ENCODE data around the gene DACH2.

DACH2 gene

GRCh38 chrX:86148024-86148511, at the start of gene DACH2:
DACH2 (plus strand) TSS chrX:86148451.
- no peak within 1 kb of the TSS for H3K27ac ChIP-seq (ENCODE audit: low read depth, low read length)
- peaks cover 19 to 32% of the 10 kb centered on the region in 2 donors for H3K27me3 ChIP-seq (ENCODE audit: control insufficient read depth in 1 of 2, insufficient read depth in 2 of 2, low read length in 2 of 2)
- H3K36me3 ChIP-seq (ENCODE audit: insufficient read depth, low read length) = no peaks in the 10 kb centered on the region
- no peaks in the 10 kb centered on the region for H3K9me3 ChIP-seq (ENCODE audit: low read length)
- peak within 1 kb of the TSS; percentile 56 to 61 for H3K4me3 ChIP-seq (ENCODE audit: low read depth in 1 of 2, low read length in 2 of 2)
- peaks cover 6% of the 10 kb centered on the region for H3K4me1 ChIP-seq (ENCODE audit: insufficient read depth, low read length)
- H3K9ac ChIP-seq (ENCODE audit: low read length) = no peak within 1 kb of the TSS

GRCh38 chrX:86102341-86102740, 45.9 kb upstream of the DACH2 start:
- Histone ChIP-seq H3K4me3 (ENCODE audit: low read depth in 1 of 2, low read length in 2 of 2) (no peak overlapping the region), H3K9ac (ENCODE audit: low read length) (no peak overlapping the region), H3K4me1 (ENCODE audit: insufficient read depth, low read length) (no peaks in the 10 kb centered on the region), H3K27ac (ENCODE audit: low read depth, low read length) (no peak overlapping the region), H3K27me3 (ENCODE audit: control insufficient read depth in 1 of 2, insufficient read depth in 2 of 2, low read length in 2 of 2) (no peaks in the 10 kb centered on the region), H3K36me3 (ENCODE audit: insufficient read depth, low read length) (no peaks in the 10 kb centered on the region), H3K9me3 (ENCODE audit: low read length) (no peaks in the 10 kb centered on the region)

- Histone ChIP-seq H3K36me3 (ENCODE audit: insufficient read depth, low read length) (no peaks in the 10 kb centered on the region), H3K27me3 (ENCODE audit: control insufficient read depth in 1 of 2, insufficient read depth in 2 of 2, low read length in 2 of 2) (no peaks in the 10 kb centered on the region), H3K9ac (ENCODE audit: low read length) (no peak overlapping the region), H3K4me1 (ENCODE audit: insufficient read depth, low read length) (no peaks in the 10 kb centered on the region), H3K27ac (ENCODE audit: low read depth, low read length) (no peak overlapping the region), H3K4me3 (ENCODE audit: low read depth in 1 of 2, low read length in 2 of 2) (no peak overlapping the region), H3K9me3 (ENCODE audit: low read length) (no peaks in the 10 kb centered on the region)
Measured at GRCh38 chrX:86103061-86103460, 45.2 kb upstream of the DACH2 start.

- H3K9me3 ChIP-seq (ENCODE audit: low read length) = no peaks in the 10 kb centered on the region
- H3K9ac ChIP-seq (ENCODE audit: low read length) = no peak overlapping the region
- H3K4me1 ChIP-seq (ENCODE audit: insufficient read depth, low read length) = no peaks in the 10 kb centered on the region
- H3K4me3 ChIP-seq (ENCODE audit: low read depth in 1 of 2, low read length in 2 of 2) = no peak overlapping the region
- H3K36me3 ChIP-seq (ENCODE audit: insufficient read depth, low read length) = no peaks in the 10 kb centered on the region
- no peak overlapping the region for H3K27ac ChIP-seq (ENCODE audit: low read depth, low read length)
- H3K27me3 ChIP-seq (ENCODE audit: control insufficient read depth in 1 of 2, insufficient read depth in 2 of 2, low read length in 2 of 2) = no peaks in the 10 kb centered on the region
Measured at GRCh38 chrX:86104526-86104925, 43.7 kb upstream of the DACH2 start.

GRCh38 chrX:86121916-86122315, 26.3 kb upstream of the DACH2 start:
- H3K9me3 ChIP-seq (ENCODE audit: low read length) = no peaks in the 10 kb centered on the region
- no peaks in the 10 kb centered on the region for H3K36me3 ChIP-seq (ENCODE audit: insufficient read depth, low read length)
- no peak overlapping the region for H3K9ac ChIP-seq (ENCODE audit: low read length)
- H3K27me3 ChIP-seq (ENCODE audit: control insufficient read depth in 1 of 2, insufficient read depth in 2 of 2, low read length in 2 of 2) = no peaks in the 10 kb centered on the region
- H3K27ac ChIP-seq (ENCODE audit: low read depth, low read length) = no peak overlapping the region
- H3K4me1 ChIP-seq (ENCODE audit: insufficient read depth, low read length) = no peaks in the 10 kb centered on the region
- H3K4me3 ChIP-seq (ENCODE audit: low read depth in 1 of 2, low read length in 2 of 2) = no peak overlapping the region

- no peaks in the 10 kb centered on the region for H3K4me1 ChIP-seq (ENCODE audit: insufficient read depth, low read length)
- no peaks in the 10 kb centered on the region for H3K36me3 ChIP-seq (ENCODE audit: insufficient read depth, low read length)
- no peaks in the 10 kb centered on the region for H3K27me3 ChIP-seq (ENCODE audit: control insufficient read depth in 1 of 2, insufficient read depth in 2 of 2, low read length in 2 of 2)
- H3K4me3 ChIP-seq (ENCODE audit: low read depth in 1 of 2, low read length in 2 of 2) = no peak overlapping the region
- no peaks in the 10 kb centered on the region for H3K9me3 ChIP-seq (ENCODE audit: low read length)
- H3K9ac ChIP-seq (ENCODE audit: low read length) = no peak overlapping the region
- H3K27ac ChIP-seq (ENCODE audit: low read depth, low read length) = no peak overlapping the region
Measured at GRCh38 chrX:86133761-86134160, 14.5 kb upstream of the DACH2 start.

GRCh38 chrX:86137071-86137470, 11.2 kb upstream of the DACH2 start:
- Histone ChIP-seq H3K4me1 (ENCODE audit: insufficient read depth, low read length) (no peaks in the 10 kb centered on the region), H3K27me3 (ENCODE audit: control insufficient read depth in 1 of 2, insufficient read depth in 2 of 2, low read length in 2 of 2) (no peaks in the 10 kb centered on the region), H3K4me3 (ENCODE audit: low read depth in 1 of 2, low read length in 2 of 2) (no peak overlapping the region), H3K9me3 (ENCODE audit: low read length) (no peaks in the 10 kb centered on the region), H3K9ac (ENCODE audit: low read length) (no peak overlapping the region), H3K36me3 (ENCODE audit: insufficient read depth, low read length) (no peaks in the 10 kb centered on the region), H3K27ac (ENCODE audit: low read depth, low read length) (no peak overlapping the region)

- no peaks in the 10 kb centered on the region for H3K4me1 ChIP-seq (ENCODE audit: insufficient read depth, low read length)
- no peaks in the 10 kb centered on the region for H3K27me3 ChIP-seq (ENCODE audit: control insufficient read depth in 1 of 2, insufficient read depth in 2 of 2, low read length in 2 of 2)
- H3K9me3 ChIP-seq (ENCODE audit: low read length) = no peaks in the 10 kb centered on the region
- H3K4me3 ChIP-seq (ENCODE audit: low read depth in 1 of 2, low read length in 2 of 2) = no peak overlapping the region
- H3K9ac ChIP-seq (ENCODE audit: low read length) = no peak overlapping the region
- H3K36me3 ChIP-seq (ENCODE audit: insufficient read depth, low read length) = no peaks in the 10 kb centered on the region
- H3K27ac ChIP-seq (ENCODE audit: low read depth, low read length) = no peak overlapping the region
Measured at GRCh38 chrX:86141786-86142185, 6.5 kb upstream of the DACH2 start.

- H3K27me3 ChIP-seq (ENCODE audit: control insufficient read depth in 1 of 2, insufficient read depth in 2 of 2, low read length in 2 of 2) = peaks cover 19 to 27% of the 10 kb centered on the region in 2 donors
- no peak overlapping the region for H3K4me3 ChIP-seq (ENCODE audit: low read depth in 1 of 2, low read length in 2 of 2)
- no peaks in the 10 kb centered on the region for H3K9me3 ChIP-seq (ENCODE audit: low read length)
- no peaks in the 10 kb centered on the region for H3K36me3 ChIP-seq (ENCODE audit: insufficient read depth, low read length)
- peaks cover 6% of the 10 kb centered on the region for H3K4me1 ChIP-seq (ENCODE audit: insufficient read depth, low read length)
- H3K27ac ChIP-seq (ENCODE audit: low read depth, low read length) = no peak overlapping the region
- H3K9ac ChIP-seq (ENCODE audit: low read length) = no peak overlapping the region
Measured at GRCh38 chrX:86146102-86146501, 2.1 kb upstream of the DACH2 start.

- H3K27ac ChIP-seq (ENCODE audit: low read depth, low read length) = no peak overlapping the region
- H3K36me3 ChIP-seq (ENCODE audit: insufficient read depth, low read length) = no peaks in the 10 kb centered on the region
- peaks cover 19 to 32% of the 10 kb centered on the region in 2 donors for H3K27me3 ChIP-seq (ENCODE audit: control insufficient read depth in 1 of 2, insufficient read depth in 2 of 2, low read length in 2 of 2)
- H3K9me3 ChIP-seq (ENCODE audit: low read length) = no peaks in the 10 kb centered on the region
- no peak overlapping the region for H3K9ac ChIP-seq (ENCODE audit: low read length)
- peaks cover 6% of the 10 kb centered on the region for H3K4me1 ChIP-seq (ENCODE audit: insufficient read depth, low read length)
- peak overlapping the region; percentile 56 to 61 for H3K4me3 ChIP-seq (ENCODE audit: low read depth in 1 of 2, low read length in 2 of 2)
Measured at GRCh38 chrX:86148594-86148993, 343 bp downstream of the DACH2 start.

GRCh38 chrX:86149119-86149518, 868 bp downstream of the DACH2 start:
- Histone ChIP-seq H3K9me3 (ENCODE audit: low read length) (no peaks in the 10 kb centered on the region), H3K4me3 (ENCODE audit: low read depth in 1 of 2, low read length in 2 of 2) (peak overlapping the region in 1 of 2 donors; percentile 61), H3K27me3 (ENCODE audit: control insufficient read depth in 1 of 2, insufficient read depth in 2 of 2, low read length in 2 of 2) (peaks cover 19 to 32% of the 10 kb centered on the region in 2 donors), H3K4me1 (ENCODE audit: insufficient read depth, low read length) (peaks cover 6% of the 10 kb centered on the region), H3K9ac (ENCODE audit: low read length) (no peak overlapping the region), H3K36me3 (ENCODE audit: insufficient read depth, low read length) (no peaks in the 10 kb centered on the region), H3K27ac (ENCODE audit: low read depth, low read length) (no peak overlapping the region)

- Histone ChIP-seq H3K9me3 (ENCODE audit: low read length) (no peaks in the 10 kb centered on the region), H3K36me3 (ENCODE audit: insufficient read depth, low read length) (no peaks in the 10 kb centered on the region), H3K9ac (ENCODE audit: low read length) (no peak overlapping the region), H3K4me1 (ENCODE audit: insufficient read depth, low read length) (no peaks in the 10 kb centered on the region), H3K27ac (ENCODE audit: low read depth, low read length) (no peak overlapping the region), H3K27me3 (ENCODE audit: control insufficient read depth in 1 of 2, insufficient read depth in 2 of 2, low read length in 2 of 2) (peaks cover 11 to 17% of the 10 kb centered on the region in 2 donors), H3K4me3 (ENCODE audit: low read depth in 1 of 2, low read length in 2 of 2) (no peak overlapping the region)
Measured at GRCh38 chrX:86154553-86154952, 6.3 kb downstream of the DACH2 start.

Data from muscle layer of colon (tissue), 2 donors.